ENCODE data around the gene OR11H7. TPM values are rescaled to one million over a fixed set of nuclear protein-coding genes. Genes with fewer than 3 reads are reported as not detected.

The OR11H7 gene
- total RNA-seq, 2 donors from 2014 or later, result not detected

Other genes with a start within 250 kb of the OR11H7 start
- not detected for gene OR4Q2, start 226.8 kb upstream of the OR11H7 start, total RNA-seq
- not detected for gene OR4K14, start 209.7 kb upstream of the OR11H7 start, total RNA-seq
- not detected for gene OR4K13, start 192.9 kb upstream of the OR11H7 start, total RNA-seq
- gene OR4L1, start 168.9 kb upstream of the OR11H7 start, total RNA-seq, result not detected
- gene OR4K17, start 118.2 kb upstream of the OR11H7 start, total RNA-seq, result not detected
- gene OR4N5, start 90.2 kb upstream of the OR11H7 start, total RNA-seq, result not detected
- not detected for gene OR11G2, start 38.1 kb upstream of the OR11H7 start, total RNA-seq
- not detected for gene OR11H6, start 5.3 kb upstream of the OR11H7 start, total RNA-seq
- gene OR11H4, start 10.3 kb downstream of the OR11H7 start, total RNA-seq, result not detected
- 10 to 100 TPM; 15.5 to 16.7 TPM for gene TTC5, start 77.0 kb downstream of the OR11H7 start, total RNA-seq
- gene CCNB1IP1, start 104.3 kb downstream of the OR11H7 start, total RNA-seq, result 10 to 100 TPM; 73.4 to 89.9 TPM
- 10 to 100 TPM; 31.1 to 39.5 TPM for gene PARP2, start 114.7 kb downstream of the OR11H7 start, total RNA-seq
- gene TEP1, start 184.5 kb downstream of the OR11H7 start, total RNA-seq, result 10 to 100 TPM; 40.2 to 41.4 TPM
- gene KLHL33, start 207.2 kb downstream of the OR11H7 start, total RNA-seq, result under 1 TPM; 0.28 to 0.29 TPM
- gene OSGEP, start 225.8 kb downstream of the OR11H7 start, total RNA-seq, result 10 to 100 TPM; 50.7 to 68.1 TPM
- 100 to 1,000 TPM; 198 to 209 TPM for gene APEX1, start 226.2 kb downstream of the OR11H7 start, total RNA-seq
- gene PIP4P1, start 232.5 kb downstream of the OR11H7 start, total RNA-seq, result 10 to 100 TPM; 38.2 to 45.8 TPM
- gene PNP, start 240.4 kb downstream of the OR11H7 start, total RNA-seq, result 100 to 1,000 TPM; 111 to 115 TPM